Astrocyte of the spinal cord (primary cell): Measurements from ENCODE around the gene DDX59.
"Not testable (repeated sequence)": the region's sequence is repeated elsewhere in the genome, so short reads cannot be mapped to it uniquely, and the experiment has no call there.

Experiments
- DNase-seq: peaks from one replicate; pipeline ENCODE4 v3.0.0; 2011; ENCODE audit warnings: low read depth, low spot score
- H3K4me3 ChIP-seq: 2 replicates; pipeline ENCODE4 v1.5.1; 2011; ENCODE audit warnings: low read depth, mild to moderate bottlenecking, low read length, moderate library complexity
- CTCF ChIP-seq: IDR thresholded peaks from 2 replicates; pipeline ENCODE4 v1.5.1; 2012; ENCODE audit warnings: low read depth, mild to moderate bottlenecking, low read length, inconsistent platforms
- in situ Hi-C: cut with HindIII; loops from 2 replicates; pipeline ENCODE4 v1.10.0; 2017; ENCODE audit warnings: low sequenced_read_pairs

DDX59 gene

GRCh38 chr1:200640373-200640962 is 29.2 kb downstream of the DDX59 start:
- no peak for TF ChIP-seq CTCF
- in situ Hi-C loops: no loop called here
- H3K4me3 ChIP-seq: no peak overlapping the region
- no peak for DNase-seq

DNA sequence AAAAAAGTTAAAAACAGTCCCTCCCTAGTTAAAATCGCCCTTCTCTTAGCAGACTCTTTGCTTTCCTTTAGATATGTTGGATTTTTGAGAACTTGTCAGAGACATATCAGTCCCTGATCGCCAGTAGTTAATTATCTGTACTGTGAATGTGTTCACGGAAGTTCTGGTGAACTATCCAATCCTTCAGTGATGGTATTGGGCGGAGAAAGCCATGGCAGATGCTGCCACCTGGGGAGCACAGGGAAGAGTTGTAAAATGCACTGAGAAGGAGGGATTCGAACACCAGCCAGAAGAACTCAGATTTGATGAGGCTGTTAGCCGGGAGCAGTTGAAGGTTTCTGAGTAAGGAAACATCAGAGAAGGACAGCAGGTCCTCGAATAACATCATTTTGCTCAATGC is 31.6 kb downstream of the DDX59 start:
- in situ Hi-C loops: no loop called here
- TF ChIP-seq CTCF: no peak
- DNase-seq: no peak
- no peak overlapping the region for H3K4me3 ChIP-seq

DNA sequence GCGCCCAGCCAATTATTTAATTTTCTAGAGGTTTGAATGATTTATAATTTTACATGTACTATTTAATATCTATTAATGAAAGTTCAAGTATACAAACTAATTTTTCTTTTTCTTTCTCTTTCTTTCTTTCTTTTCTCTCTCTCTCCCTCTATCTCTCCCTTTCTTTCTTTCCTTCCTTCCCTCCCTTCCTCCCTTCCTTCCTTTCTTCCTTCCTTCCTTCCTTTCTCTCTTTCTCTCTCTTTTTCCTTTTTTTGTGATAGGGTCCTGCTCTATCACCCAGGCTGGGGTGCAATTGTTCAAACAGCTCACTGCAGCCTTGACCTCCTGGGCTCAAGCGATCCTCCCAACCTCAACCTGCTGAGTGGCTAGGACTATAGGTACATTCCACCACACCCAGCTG is 33.0 kb downstream of the DDX59 start:
- TF ChIP-seq CTCF: no peak
- H3K4me3 ChIP-seq: no peak overlapping the region
- DNase-seq: no peak
- in situ Hi-C loops: no loop called here

DNA sequence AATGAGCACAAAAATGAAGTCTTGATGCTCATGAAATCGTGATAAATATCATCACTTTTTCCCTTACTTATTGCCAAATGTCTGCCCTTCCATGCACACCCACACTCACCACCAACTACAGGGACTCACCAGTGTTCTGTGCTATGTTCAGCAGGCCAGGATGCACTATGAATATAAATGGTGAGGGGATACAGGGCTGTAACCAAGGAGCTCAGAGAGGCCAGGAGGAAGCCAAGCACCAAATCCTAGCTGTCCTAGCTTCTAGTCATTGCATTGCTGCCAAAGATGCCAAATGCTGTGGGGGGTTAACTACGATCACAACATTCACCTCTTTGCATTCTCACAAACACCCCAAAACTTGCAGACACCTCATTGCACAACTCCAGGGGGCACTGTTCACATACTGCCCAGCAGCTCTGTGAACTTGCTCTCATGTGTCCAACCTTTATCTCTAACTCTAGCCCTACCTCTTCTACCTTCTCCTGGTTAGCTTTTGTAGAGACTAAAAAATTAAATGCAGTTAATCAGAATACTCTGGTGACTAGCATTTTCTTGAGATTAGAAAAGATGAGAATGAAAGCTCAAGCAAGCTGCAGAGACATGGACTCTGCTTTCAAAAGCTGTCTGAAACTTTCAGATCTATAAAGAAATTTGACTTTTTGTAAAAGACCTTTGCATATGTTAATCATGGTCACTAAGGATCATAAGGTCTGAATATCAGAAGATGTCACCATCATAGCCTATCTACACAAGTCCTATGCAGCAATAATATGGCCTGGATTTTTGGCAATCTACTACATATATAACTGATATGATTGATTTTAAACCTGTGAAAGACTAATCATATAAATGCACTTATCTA is 35.2 kb downstream of the DDX59 start:
- in situ Hi-C loops: no loop called here
- H3K4me3 ChIP-seq: no peak overlapping the region
- peak; percentile 3 for TF ChIP-seq CTCF
- no peak for DNase-seq

- no peak overlapping the region for H3K4me3 ChIP-seq
- in situ Hi-C loops: no loop called here
- no peak for DNase-seq
- TF ChIP-seq CTCF: no peak
Observed at GRCh38 chr1:200631375-200631774, 38.3 kb downstream of the DDX59 start.

GRCh38 chr1:200630515-200630899 is 39.2 kb downstream of the DDX59 start:
- DNase-seq, H3K4me3 ChIP-seq, in situ Hi-C loops: not testable (repeated sequence)

DNA sequence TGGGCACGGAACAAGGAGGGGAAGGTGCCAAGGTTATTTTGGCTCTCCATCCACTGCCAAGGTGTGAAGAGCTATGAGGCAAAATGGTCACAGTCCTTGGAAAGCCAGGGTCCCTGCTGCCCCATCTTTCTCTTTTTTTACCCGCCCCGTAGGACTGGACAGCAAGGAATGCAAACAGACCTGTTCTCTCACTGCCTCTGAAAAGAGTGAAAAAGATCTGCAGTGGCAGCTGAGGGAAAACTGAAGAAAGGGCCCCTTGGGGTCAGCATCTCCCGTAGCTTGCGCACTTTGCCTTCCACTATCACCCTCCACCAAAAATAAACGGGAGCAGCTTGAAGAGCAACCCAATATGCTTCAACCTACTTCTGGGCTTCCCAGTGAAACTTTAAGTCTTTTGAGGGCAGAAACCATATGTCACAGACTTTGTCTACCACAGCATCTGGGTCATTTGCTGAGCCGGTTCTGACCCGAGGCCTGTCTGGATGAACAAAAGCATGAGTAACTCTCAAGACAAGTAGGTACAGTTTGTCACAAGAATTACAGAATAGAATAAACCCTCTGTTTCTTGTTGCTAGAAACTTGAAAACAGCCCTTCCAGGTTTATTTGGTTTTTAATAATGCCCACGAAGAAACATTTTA is 39.7 kb downstream of the DDX59 start:
- H3K4me3 ChIP-seq: no peak overlapping the region
- in situ Hi-C loops: no loop called here
- TF ChIP-seq CTCF: no peak
- no peak for DNase-seq
